Glutamatergic neuron (in vitro differentiated cells): Measurements from ENCODE around the gene SPDYE16. TPM values are rescaled to one million over a fixed set of nuclear protein-coding genes. Genes with fewer than 3 reads are reported as not detected.
A peak's percentile ranks its signal among the peaks of the same experiment; 100 is the strongest.
"Not testable (repeated sequence)": the region's sequence is repeated elsewhere in the genome, so short reads cannot be mapped to it uniquely, and the experiment has no call there.

Experiments
- DNase-seq: peaks from one replicate; pipeline ENCODE4 v3.0.0; 2022
- H3K27ac Mint-ChIP-seq: one replicate; pipeline ENCODE4 v1.8.0; 2020; ENCODE audit warnings: mild to moderate bottlenecking, mixed read lengths, inconsistent platforms; ENCODE audit not compliant: unreplicated experiment
- H3K27me3 Mint-ChIP-seq: one replicate; pipeline ENCODE4 v1.8.0; 2020; ENCODE audit warnings: mild to moderate bottlenecking, moderate library complexity, mixed read lengths, inconsistent platforms; ENCODE audit not compliant: unreplicated experiment
- H3K36me3 Mint-ChIP-seq: one replicate; pipeline ENCODE4 v1.8.0; 2020; ENCODE audit warnings: mild to moderate bottlenecking, mixed read lengths, inconsistent platforms; ENCODE audit not compliant: unreplicated experiment
- H3K4me1 Mint-ChIP-seq: one replicate; pipeline ENCODE4 v1.8.0; 2020; ENCODE audit warnings: mild to moderate bottlenecking, low read depth, mixed read lengths, inconsistent platforms; ENCODE audit not compliant: unreplicated experiment
- H3K4me3 Mint-ChIP-seq: one replicate; pipeline ENCODE4 v1.8.0; 2020; ENCODE audit warnings: mild to moderate bottlenecking, mixed read lengths, inconsistent platforms; ENCODE audit not compliant: unreplicated experiment
- H3K9me3 Mint-ChIP-seq: one replicate; pipeline ENCODE4 v1.8.0; 2020; ENCODE audit warnings: mild to moderate bottlenecking, moderate library complexity, mixed read lengths, inconsistent platforms; ENCODE audit not compliant: unreplicated experiment
- total RNA-seq: library from RNA; stranded (reverse); fragmentation: NEBNext Ultra II Directional; extraction: Animal tissue kit (Norgen Biotek cat#: 25700); gene quantifications from one replicate; pipeline ENCODE4 v1.2.1, GENCODE V29; 2021; ENCODE audit not compliant: unreplicated experiment

SPDYE16 gene
- total RNA-seq, 1 donor from 2014 or later = 0.20 TPM

GRCh38 chr7:76572296-76572695 is 29.2 kb upstream of the SPDYE16 start:
- DNase-seq, H3K27me3 Mint-ChIP-seq, H3K36me3 Mint-ChIP-seq, H3K9me3 Mint-ChIP-seq: not testable (repeated sequence)
- Mint-ChIP-seq H3K27ac (peak overlapping the region; percentile 30), H3K4me3 (peak overlapping the region; percentile 44), H3K4me1 (peaks cover 37% of the 10 kb centered on the region)

DNA sequence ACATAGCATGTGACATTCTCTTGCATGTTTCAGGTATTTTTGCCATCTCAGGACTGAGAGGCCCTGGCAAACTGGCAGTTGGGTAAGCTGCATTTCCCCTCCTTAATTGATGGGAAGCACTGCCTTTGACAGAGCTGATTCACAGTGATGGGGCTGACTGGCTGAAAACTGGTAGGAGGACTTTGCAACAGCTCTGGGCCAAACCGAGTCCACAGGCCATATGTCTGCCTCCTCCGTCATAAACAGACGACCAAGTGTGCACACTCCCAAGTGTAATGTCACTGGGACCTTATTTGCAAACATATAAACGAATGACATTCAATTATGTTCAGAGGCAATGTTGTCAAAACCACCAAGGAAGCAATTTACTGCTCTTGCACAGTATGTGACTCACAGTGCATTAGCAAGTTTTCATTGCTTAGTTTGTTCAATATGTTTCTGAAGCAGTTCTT is 27.3 kb upstream of the SPDYE16 start:
- not testable (repeated sequence) for H3K9me3 Mint-ChIP-seq, H3K36me3 Mint-ChIP-seq, H3K27me3 Mint-ChIP-seq
- Mint-ChIP-seq H3K27ac (peak overlapping the region; percentile 100), H3K4me3 (peak overlapping the region; percentile 95), H3K4me1 (peaks cover 34% of the 10 kb centered on the region)
- peak; percentile 55 for DNase-seq

GRCh38 chr7:76568742-76569141 is 25.6 kb upstream of the SPDYE16 start:
- H3K9me3 Mint-ChIP-seq, H3K27me3 Mint-ChIP-seq, H3K36me3 Mint-ChIP-seq, H3K4me3 Mint-ChIP-seq, DNase-seq: not testable (repeated sequence)
- Mint-ChIP-seq H3K27ac (peak overlapping the region; percentile 52), H3K4me1 (peaks cover 34% of the 10 kb centered on the region)

GRCh38 chr7:76567753-76568152 is 24.7 kb upstream of the SPDYE16 start:
- not testable (repeated sequence) for H3K27me3 Mint-ChIP-seq, DNase-seq, H3K4me3 Mint-ChIP-seq, H3K36me3 Mint-ChIP-seq, H3K9me3 Mint-ChIP-seq, H3K27ac Mint-ChIP-seq
- H3K4me1 Mint-ChIP-seq = peaks cover 29% of the 10 kb centered on the region

DNA sequence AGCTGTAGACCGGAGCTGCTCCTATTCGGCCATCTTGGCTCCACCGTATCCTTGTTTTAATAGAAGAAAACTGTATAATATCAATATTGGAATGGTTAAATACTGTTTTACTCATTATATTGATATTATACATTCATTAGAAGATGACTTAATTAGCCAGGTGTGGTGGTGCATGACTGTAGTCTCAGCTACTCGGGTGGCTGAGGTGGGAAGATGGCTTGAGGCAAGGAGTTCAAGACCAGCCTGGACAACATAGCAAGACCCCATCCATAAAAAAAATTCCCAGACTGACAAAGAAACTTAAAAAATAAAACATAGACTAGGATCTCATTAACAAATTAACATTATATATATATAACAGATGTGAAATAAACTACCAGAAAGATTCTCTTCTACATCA is 24.2 kb upstream of the SPDYE16 start:
- H3K4me1 Mint-ChIP-seq = peaks cover 25% of the 10 kb centered on the region
- not testable (repeated sequence) for H3K4me3 Mint-ChIP-seq, DNase-seq, H3K27me3 Mint-ChIP-seq, H3K27ac Mint-ChIP-seq, H3K9me3 Mint-ChIP-seq, H3K36me3 Mint-ChIP-seq

DNA sequence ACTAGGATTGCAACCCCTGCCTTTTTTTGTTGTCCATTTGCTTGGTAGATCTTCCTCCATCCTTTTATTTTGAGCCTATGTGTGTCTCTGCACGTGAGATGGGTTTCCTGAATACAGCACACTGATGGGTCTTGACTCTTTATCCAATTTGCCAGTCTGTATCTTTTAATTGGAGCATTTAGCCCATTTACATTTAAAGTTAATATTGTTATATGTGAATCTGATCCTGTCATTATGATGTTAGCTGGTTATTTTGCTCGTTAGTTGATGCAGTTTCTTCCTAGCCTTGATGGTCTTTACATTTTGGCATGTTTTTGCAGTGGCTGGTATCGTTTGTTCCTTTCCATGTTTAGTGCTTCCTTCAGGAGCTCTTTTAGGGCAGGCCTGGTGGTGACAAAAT is 21.9 kb upstream of the SPDYE16 start:
- not testable (repeated sequence) for H3K4me1 Mint-ChIP-seq, H3K36me3 Mint-ChIP-seq, H3K9me3 Mint-ChIP-seq, DNase-seq, H3K27me3 Mint-ChIP-seq, H3K27ac Mint-ChIP-seq, H3K4me3 Mint-ChIP-seq

DNA sequence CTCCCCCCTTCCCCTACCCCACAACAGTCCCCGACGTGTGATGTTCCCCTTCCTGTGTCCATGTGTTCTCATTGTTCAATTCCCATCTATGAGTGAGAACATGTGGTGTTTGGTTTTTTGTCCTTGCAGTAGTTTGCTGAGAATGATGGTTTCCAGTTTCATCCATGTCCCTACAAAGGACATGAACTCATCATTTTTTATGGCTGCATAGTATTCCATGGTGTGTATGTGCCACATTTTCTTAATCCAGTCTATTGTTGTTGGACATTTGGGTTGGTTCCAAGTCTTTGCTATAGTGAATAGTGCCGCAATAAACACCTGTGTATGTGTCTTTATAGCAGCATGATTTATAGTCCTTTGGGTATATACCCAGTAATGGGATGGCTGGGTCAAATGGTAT is 18.2 kb upstream of the SPDYE16 start:
- not testable (repeated sequence) for H3K36me3 Mint-ChIP-seq, H3K27me3 Mint-ChIP-seq, H3K4me3 Mint-ChIP-seq, H3K27ac Mint-ChIP-seq, H3K9me3 Mint-ChIP-seq, H3K4me1 Mint-ChIP-seq, DNase-seq

DNA sequence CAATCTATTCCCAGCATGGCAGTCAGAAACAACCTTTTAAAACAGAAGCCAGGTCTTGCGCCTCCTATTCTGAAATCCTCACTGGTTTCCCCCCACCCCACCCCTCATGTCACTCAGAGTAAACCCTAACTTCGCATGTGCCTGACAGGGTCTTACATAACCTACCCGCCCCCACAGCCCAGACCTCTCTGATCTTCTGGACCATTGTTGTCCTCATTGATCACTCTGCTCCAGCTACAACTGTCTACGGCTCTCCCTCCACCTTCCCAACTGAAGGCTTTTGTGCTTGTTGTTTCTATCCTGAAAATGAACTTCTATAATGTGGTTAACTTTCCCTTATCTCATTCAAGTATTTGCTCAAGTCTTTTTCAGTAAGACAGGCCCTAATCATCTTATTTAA is 17.1 kb upstream of the SPDYE16 start:
- H3K4me3 Mint-ChIP-seq, H3K36me3 Mint-ChIP-seq, DNase-seq, H3K27ac Mint-ChIP-seq, H3K4me1 Mint-ChIP-seq, H3K27me3 Mint-ChIP-seq, H3K9me3 Mint-ChIP-seq: not testable (repeated sequence)

- not testable (repeated sequence) for H3K27me3 Mint-ChIP-seq, DNase-seq, H3K36me3 Mint-ChIP-seq, H3K4me1 Mint-ChIP-seq, H3K9me3 Mint-ChIP-seq
- Mint-ChIP-seq H3K4me3 (peak overlapping the region; percentile 5), H3K27ac (peak overlapping the region; percentile 2)
Observed at GRCh38 chr7:76559685-76560084, 16.6 kb upstream of the SPDYE16 start.

DNA sequence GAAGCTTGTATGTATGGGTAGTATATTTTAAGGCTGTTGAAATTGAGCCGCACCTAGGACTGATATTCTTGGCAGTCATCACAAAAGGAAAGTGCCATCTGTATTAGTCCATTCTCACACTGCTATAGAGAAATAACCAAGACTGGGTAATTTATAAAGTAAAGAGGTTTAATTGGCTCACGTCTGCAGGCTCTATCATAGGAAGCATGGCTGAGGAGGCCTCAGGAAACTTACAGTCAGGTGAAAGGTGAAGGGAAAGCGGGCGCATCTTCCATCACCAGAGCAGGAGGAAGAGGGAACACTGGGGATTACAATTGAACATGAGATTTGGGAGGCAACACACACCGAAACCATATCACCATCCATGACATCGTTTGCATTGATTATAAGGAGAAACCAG is 8.9 kb upstream of the SPDYE16 start:
- not testable (repeated sequence) for H3K9me3 Mint-ChIP-seq, H3K27me3 Mint-ChIP-seq, H3K36me3 Mint-ChIP-seq, DNase-seq, H3K4me1 Mint-ChIP-seq
- Mint-ChIP-seq H3K4me3 (peak overlapping the region; percentile 27), H3K27ac (peak overlapping the region; percentile 10)

- peak overlapping the region; percentile 88 for H3K27ac Mint-ChIP-seq
- not testable (repeated sequence) for H3K4me1 Mint-ChIP-seq, H3K36me3 Mint-ChIP-seq, H3K9me3 Mint-ChIP-seq, DNase-seq, H3K27me3 Mint-ChIP-seq
- peak overlapping the region; percentile 94 for H3K4me3 Mint-ChIP-seq
Observed at GRCh38 chr7:76549855-76550248, 6.8 kb upstream of the SPDYE16 start.

- H3K27me3 Mint-ChIP-seq, H3K9me3 Mint-ChIP-seq, H3K36me3 Mint-ChIP-seq: not testable (repeated sequence)
Observed at GRCh38 chr7:76549025-76549854, 6.1 kb upstream of the SPDYE16 start.

DNA sequence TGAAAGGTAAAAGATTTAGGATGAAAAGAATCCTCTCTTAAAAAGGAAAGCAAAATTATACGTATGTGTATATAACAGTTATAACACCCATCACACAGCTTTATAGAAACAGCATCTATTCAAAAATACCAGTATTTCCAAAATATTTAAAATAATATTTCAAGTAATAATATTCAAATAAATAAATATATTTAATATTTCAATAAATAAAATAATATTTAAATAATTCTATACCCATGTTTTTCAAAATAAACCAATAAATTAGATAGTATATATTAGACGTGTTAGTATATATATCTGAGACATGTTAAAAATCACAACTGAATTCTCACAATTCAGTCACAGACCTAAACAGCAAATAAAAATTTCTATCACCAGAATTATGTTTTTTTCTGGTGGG is 11.5 kb downstream of the SPDYE16 start:
- not testable (repeated sequence) for H3K27me3 Mint-ChIP-seq, H3K9me3 Mint-ChIP-seq, H3K4me3 Mint-ChIP-seq, DNase-seq, H3K36me3 Mint-ChIP-seq, H3K27ac Mint-ChIP-seq, H3K4me1 Mint-ChIP-seq

More at GRCh38 chr7:76549025-76549854, 6.1 kb upstream of the SPDYE16 start:
- H3K4me1 Mint-ChIP-seq = not testable (repeated sequence)
- DNase-seq = peak; percentile 81
- Mint-ChIP-seq H3K27ac (peak overlapping the region; percentile 88), H3K4me3 (peak overlapping the region; percentile 94)
